ENCODE results near the gene SNX20. TPM values are rescaled to one million over a fixed set of nuclear protein-coding genes. Genes with fewer than 3 reads are reported as not detected.

The SNX20 gene
- total RNA-seq, 1 experiment from 2014 or later = not detected

GRCh38 chr16:50627419-50627818 is 53.7 kb downstream of the SNX20 start:
- Mint-ChIP-seq H3K27me3 (ENCODE audit: insufficient read depth, unreplicated experiment) (no peaks in the 10 kb centered on the region), H3K4me1 (ENCODE audit: insufficient read depth, unreplicated experiment) (no peaks in the 10 kb centered on the region), H3K4me3 (ENCODE audit: unreplicated experiment) (no peak overlapping the region), H3K27ac (ENCODE audit: low read depth, unreplicated experiment) (no peak overlapping the region), H3K9me3 (ENCODE audit: unreplicated experiment) (no peaks in the 10 kb centered on the region), H3K36me3 (ENCODE audit: insufficient read depth, unreplicated experiment) (no peaks in the 10 kb centered on the region)
- CTCF ChIA-PET = interaction anchor here (0.6 kb wide), 1 partner anchor 561 kb away, joined by 3 read pairs; no protein-coding TSS in a partner anchor
- BruUV-seq (replicated peaks) = no TSS peak
- POLR2A ChIA-PET = interaction anchor here (0.7 kb wide), 1 partner anchor 10 kb away, joined by 3 read pairs; no protein-coding TSS in a partner anchor
- TF ChIP-seq CTCF (IDR thresholded peaks at IDR 0.05; ENCODE audit: unreplicated experiment) = no peak
- no peak for DNase-seq (ENCODE audit: unreplicated experiment)
- intact Hi-C loops (cut with micrococcal nuclease) = no loop called here

- ChIA-PET CTCF (interaction anchor here (0.6 kb wide), 1 partner anchor 561 kb away, joined by 3 read pairs; no protein-coding TSS in a partner anchor), POLR2A (no interaction called here)
- BruUV-seq (replicated peaks) = no TSS peak
- Mint-ChIP-seq H3K27me3 (ENCODE audit: insufficient read depth, unreplicated experiment) (no peaks in the 10 kb centered on the region), H3K27ac (ENCODE audit: low read depth, unreplicated experiment) (no peak overlapping the region), H3K4me1 (ENCODE audit: insufficient read depth, unreplicated experiment) (no peaks in the 10 kb centered on the region), H3K36me3 (ENCODE audit: insufficient read depth, unreplicated experiment) (no peaks in the 10 kb centered on the region), H3K9me3 (ENCODE audit: unreplicated experiment) (no peaks in the 10 kb centered on the region), H3K4me3 (ENCODE audit: unreplicated experiment) (no peak overlapping the region)
- intact Hi-C loops (cut with micrococcal nuclease) = no loop called here
- DNase-seq (ENCODE audit: unreplicated experiment) = no peak
- TF ChIP-seq CTCF (IDR thresholded peaks at IDR 0.05; ENCODE audit: unreplicated experiment) = no peak
Observed at GRCh38 chr16:50626868-50627267, 54.2 kb downstream of the SNX20 start.

DNA sequence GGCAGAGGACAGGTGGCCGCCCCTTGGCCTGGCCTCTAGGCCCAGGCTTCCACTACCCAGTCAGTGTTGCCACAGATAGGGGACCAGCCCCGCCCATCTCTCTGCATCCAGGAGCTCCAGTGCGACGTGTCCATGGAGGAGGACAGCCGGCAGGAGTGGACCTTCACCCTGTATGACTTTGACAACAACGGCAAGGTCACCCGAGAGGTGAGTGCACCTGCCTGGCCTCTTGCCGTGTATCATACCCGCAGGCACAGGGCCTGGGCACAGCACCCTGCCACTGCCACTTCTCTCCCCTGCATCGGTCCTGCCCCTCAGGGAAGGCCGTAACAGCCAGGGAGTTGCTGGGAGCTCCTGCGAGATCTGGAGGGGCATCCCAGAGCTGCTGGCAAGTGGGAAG is 55.7 kb downstream of the SNX20 start:
- H3K36me3 Mint-ChIP-seq (ENCODE audit: insufficient read depth, unreplicated experiment) = no peaks in the 10 kb centered on the region
- no peak for TF ChIP-seq CTCF (IDR thresholded peaks at IDR 0.05; ENCODE audit: unreplicated experiment)
- no peak overlapping the region for H3K27ac Mint-ChIP-seq (ENCODE audit: low read depth, unreplicated experiment)
- no peaks in the 10 kb centered on the region for H3K27me3 Mint-ChIP-seq (ENCODE audit: insufficient read depth, unreplicated experiment)
- no TSS peak for BruUV-seq (replicated peaks)
- H3K9me3 Mint-ChIP-seq (ENCODE audit: unreplicated experiment) = no peaks in the 10 kb centered on the region
- no peak overlapping the region for H3K4me3 Mint-ChIP-seq (ENCODE audit: unreplicated experiment)
- intact Hi-C loops (cut with micrococcal nuclease) = no loop called here
- ChIA-PET POLR2A (no interaction called here), CTCF (interaction anchor here (0.6 to 1.1 kb wide), 2 partner anchors 17 to 1014 kb away, joined by 3 to 4 read pairs; no protein-coding TSS in a partner anchor)
- no peaks in the 10 kb centered on the region for H3K4me1 Mint-ChIP-seq (ENCODE audit: insufficient read depth, unreplicated experiment)
- DNase-seq (ENCODE audit: unreplicated experiment) = no peak

GRCh38 chr16:50624449-50624970 is 56.6 kb downstream of the SNX20 start:
- intact Hi-C loops (cut with micrococcal nuclease) = no loop called here
- H3K9me3 Mint-ChIP-seq (ENCODE audit: unreplicated experiment) = no peaks in the 10 kb centered on the region
- H3K4me3 Mint-ChIP-seq (ENCODE audit: unreplicated experiment) = no peak overlapping the region
- H3K27me3 Mint-ChIP-seq (ENCODE audit: insufficient read depth, unreplicated experiment) = no peaks in the 10 kb centered on the region
- BruUV-seq (replicated peaks) = no TSS peak
- no peak for TF ChIP-seq CTCF (IDR thresholded peaks at IDR 0.05; ENCODE audit: unreplicated experiment)
- H3K4me1 Mint-ChIP-seq (ENCODE audit: insufficient read depth, unreplicated experiment) = no peaks in the 10 kb centered on the region
- H3K36me3 Mint-ChIP-seq (ENCODE audit: insufficient read depth, unreplicated experiment) = no peaks in the 10 kb centered on the region
- DNase-seq (ENCODE audit: unreplicated experiment) = no peak
- ChIA-PET POLR2A (no interaction called here), CTCF (interaction anchor here (1.0 kb wide), 1 partner anchor 10 kb away, joined by 6 read pairs; no protein-coding TSS in a partner anchor)
- no peak overlapping the region for H3K27ac Mint-ChIP-seq (ENCODE audit: low read depth, unreplicated experiment)
